SK-N-SH (cell line): Measurements from ENCODE around the gene DDX54. TPM values are rescaled to one million over a fixed set of nuclear protein-coding genes. Genes with fewer than 3 reads are reported as not detected.

Experiments
- CTCF ChIA-PET: fragments of 300-600, 350-600 bp; formaldehyde crosslinking; extraction: SDS; loops from one replicate; lab custom pipeline; 2021; lab: Yijun Ruan, JAX
- POLR2A ChIA-PET: fragments of 350-600 bp; sonication (Branson Sonifier 250); formaldehyde crosslinking; extraction: SDS; loops from one replicate; lab custom pipeline; 2020; ENCODE audit warnings: antibody characterized with exemption, inconsistent platforms; lab: Yijun Ruan, JAX
- DNase-seq: peaks from one replicate; pipeline ENCODE4 v3.0.0; 2012
- H2AFZ ChIP-seq: fragments of 200-600 bp; sonication (generic); 2 replicates; pipeline ENCODE4 v1.8.1; 2016; ENCODE audit warnings: antibody characterized with exemption, mild to moderate bottlenecking, low read depth
- H3F3A ChIP-seq: fragments of 200-600 bp; sonication (generic); replicated peaks from 2 replicates; pipeline ENCODE3; 2016; ENCODE audit warnings: antibody characterized with exemption, mild to moderate bottlenecking; ENCODE audit not compliant: insufficient read depth
- H3K27ac ChIP-seq, 2 experiments: fragments of 200-500 bp in 1 of 2; fragments of 200-600 bp in 1 of 2; sonication (Bioruptor generic) in 1 of 2; sonication (generic), shearing (Covaris generic) in 1 of 2; 2 replicates each; pipeline versions ENCODE4 v1.5.1 to v1.6.1; 2014 to 2016; ENCODE audit warnings: low read depth in 2 of 2, inconsistent platforms in 1 of 2, low read length in 1 of 2, mild to moderate bottlenecking in 1 of 2, mixed read lengths in 1 of 2
- H3K27me3 ChIP-seq: fragments of 200-600 bp; sonication (generic), shearing (Covaris generic); 2 replicates; pipeline ENCODE4 v1.6.1; 2016; ENCODE audit warnings: mixed run types; ENCODE audit not compliant: insufficient read depth
- H3K36me3 ChIP-seq, 2 experiments: fragments of 200-500 bp in 1 of 2; fragments of 200-600 bp in 1 of 2; sonication (Bioruptor generic) in 1 of 2; sonication (generic) in 1 of 2; replicated peaks in 1 of 2; 2 replicates each; pipeline versions ENCODE3 to v1.5.1; 2014 to 2016; ENCODE audit warnings: low read length in 1 of 2, mild to moderate bottlenecking in 1 of 2; ENCODE audit not compliant: insufficient read depth in 2 of 2, control insufficient read depth in 1 of 2
- H3K4me1 ChIP-seq, 2 experiments: fragments of 200-500 bp in 1 of 2; fragments of 200-600 bp in 1 of 2; sonication (Bioruptor generic) in 1 of 2; sonication (generic), shearing (Covaris generic) in 1 of 2; 2 replicates each; pipeline versions ENCODE4 v1.5.1 to v1.6.1; 2014 to 2016; ENCODE audit warnings: low read depth in 1 of 2, low read length in 1 of 2, mixed run types in 1 of 2; ENCODE audit not compliant: insufficient read depth in 2 of 2, control insufficient read depth in 1 of 2
- H3K4me2 ChIP-seq: fragments of 200-600 bp; sonication (generic), shearing (Covaris generic); 2 replicates; pipeline ENCODE4 v1.6.1; 2017; ENCODE audit warnings: mixed run types
- H3K4me3 ChIP-seq, 2 experiments: fragments of 200-500 bp in 1 of 2; fragments of 200-600 bp in 1 of 2; sonication (Bioruptor generic) in 1 of 2; sonication (generic), shearing (Covaris generic) in 1 of 2; 2 replicates each; pipeline versions ENCODE4 v1.5.1 to v1.8.1; 2014 to 2016; ENCODE audit warnings: low read depth in 2 of 2, inconsistent platforms in 1 of 2, low read length in 1 of 2, mild to moderate bottlenecking in 1 of 2, mixed read lengths in 1 of 2, moderate library complexity in 1 of 2
- H3K79me2 ChIP-seq: fragments of 200-600 bp; sonication (generic); 2 replicates; pipeline ENCODE4 v1.8.1; 2017; ENCODE audit warnings: mild to moderate bottlenecking; ENCODE audit not compliant: insufficient read depth
- H3K9ac ChIP-seq: fragments of 200-600 bp; sonication (generic); 2 replicates; pipeline ENCODE4 v1.6.1; 2017; ENCODE audit warnings: mixed run types
- H3K9me2 ChIP-seq: fragments of 200-600 bp; sonication (generic); 2 replicates; pipeline ENCODE4 v1.6.1; 2017; ENCODE audit warnings: mixed run types
- H3K9me3 ChIP-seq: fragments of 200-600 bp; sonication (generic); 2 replicates; pipeline ENCODE4 v1.6.1; 2017; ENCODE audit warnings: mixed run types, mild to moderate bottlenecking, moderate library complexity
- H4K20me1 ChIP-seq: fragments of 200-600 bp; sonication (generic); 2 replicates; pipeline ENCODE4 v1.6.1; 2017; ENCODE audit warnings: mild to moderate bottlenecking, mixed run types; ENCODE audit not compliant: insufficient read depth
- CHD2 ChIP-seq: fragments of 150-350 bp; IDR thresholded peaks from 2 replicates; pipeline ENCODE4 v1.6.1; 2018; ENCODE audit warnings: low read length; ENCODE audit not compliant: partially characterized antibody
- CTCF ChIP-seq: fragments of 200-600 bp; sonication (generic); IDR thresholded peaks from 2 replicates; pipeline ENCODE4 v1.6.1; 2017; ENCODE audit warnings: antibody characterized with exemption, mild to moderate bottlenecking, moderate library complexity
- EP300 ChIP-seq, 2 experiments: IDR thresholded peaks; 2 replicates each; pipeline versions ENCODE4 v1.4.0 to v1.6.1; 2012; ENCODE audit warnings: borderline replicate concordance in 1 of 2, low read depth in 1 of 2, low read length in 1 of 2
- FOSL2 ChIP-seq: IDR thresholded peaks from 2 replicates; pipeline ENCODE4 v1.4.0; 2012; ENCODE audit warnings: low read depth, mild to moderate bottlenecking, moderate library complexity, borderline replicate concordance
- FOXM1 ChIP-seq: IDR thresholded peaks from 2 replicates; pipeline ENCODE4 v1.4.0; 2012; ENCODE audit warnings: low read depth, mild to moderate bottlenecking
- GATA2 ChIP-seq: sonication (generic); formaldehyde crosslinking; IDR thresholded peaks from 2 replicates; pipeline ENCODE4 v1.5.0; 2020; ENCODE audit warnings: mild to moderate bottlenecking, missing genetic modification reagents
- MXI1 ChIP-seq: IDR thresholded peaks from 2 replicates; pipeline ENCODE4 v1.6.1; 2012; ENCODE audit warnings: mild to moderate bottlenecking, low read depth, low read length, improper control_type of control experiment
- NFIC ChIP-seq: IDR thresholded peaks from 2 replicates; pipeline ENCODE4 v1.4.0; 2012; ENCODE audit warnings: borderline replicate concordance
- NRF1 ChIP-seq: IDR thresholded peaks from 2 replicates; pipeline ENCODE4 v1.6.1; 2012; ENCODE audit warnings: low read depth, mild to moderate bottlenecking, low read length
- RCOR1 ChIP-seq: fragments of 150-350 bp; IDR thresholded peaks from 2 replicates; pipeline ENCODE4 v1.6.1; 2017; ENCODE audit warnings: antibody characterized with exemption, low read length
- REST ChIP-seq: IDR thresholded peaks from 2 replicates; pipeline ENCODE4 v1.6.1; 2012; ENCODE audit warnings: mild to moderate bottlenecking, low read depth, low read length, moderate library complexity
- SIN3A ChIP-seq: IDR thresholded peaks from 2 replicates; pipeline ENCODE4 v1.6.1; 2012; ENCODE audit warnings: low read depth, mild to moderate bottlenecking, low read length, moderate library complexity, borderline replicate concordance
- SMC3 ChIP-seq: IDR thresholded peaks from 2 replicates; pipeline ENCODE4 v1.6.1; 2012; ENCODE audit warnings: low read depth, low read length, improper control_type of control experiment
- USF1 ChIP-seq: IDR thresholded peaks from 2 replicates; pipeline ENCODE4 v1.4.0; 2012; ENCODE audit warnings: low read depth, borderline replicate concordance
- YY1 ChIP-seq: IDR thresholded peaks from 2 replicates; pipeline ENCODE4 v1.4.0; 2012; ENCODE audit warnings: low read depth, mild to moderate bottlenecking
- WGBS: methylation state at CpG from one replicate; pipeline ENCODE4 v1.1.6; 2017; ENCODE audit warnings: low lambda C conversion rate; 5-methylcytosine and 5-hydroxymethylcytosine counted together
- polyA plus RNA-seq, 3 experiments: library from polyadenylated mRNA; depleted of rRNA; stranded (reverse); fragments of >200 nt; gene quantifications; 2 replicates each; pipeline ENCODE4 v1.2.3, GENCODE V29; 2012

Gene DDX54
- polyA plus RNA-seq, 1 of the 3 experiments (the other 2 are of a cell fraction), result 69.9 TPM

GRCh38 chr12:113191227-113191626 is 5.9 kb upstream of the DDX54 start:
- no peak overlapping the region for H3K4me2 ChIP-seq
- H3K36me3 ChIP-seq, result peaks cover 12 to 18% of the 10 kb centered on the region in 2 experiments
- no peak overlapping the region for H3K9ac ChIP-seq
- H3K9me2 ChIP-seq, result no peaks in the 10 kb centered on the region
- H3K79me2 ChIP-seq, result peaks cover 26% of the 10 kb centered on the region; the same call in 1 of the 2 replicates
- DNase-seq, result no peak
- WGBS, result 89% methylated on average over 19 of the region's 19 CpGs
- no peaks in the 10 kb centered on the region for H3K27me3 ChIP-seq
- H2AFZ ChIP-seq, result no peak overlapping the region
- POLR2A ChIA-PET, result interaction anchor here (1.2 kb wide), 1 partner anchor 144 kb away, joined by 3 read pairs; the partner anchor contains the start of gene SLC8B1
- H3K9me3 ChIP-seq, result no peaks in the 10 kb centered on the region
- no peaks in the 10 kb centered on the region for H4K20me1 ChIP-seq
- H3K27ac ChIP-seq, result peak overlapping the region in 1 of 2 experiments; percentile 7; a peak in 1 of 4 replicates
- CTCF ChIA-PET, result interaction anchor here (0.6 kb wide), 1 partner anchor 30 kb away, joined by 3 read pairs; no protein-coding TSS in a partner anchor
- no peak for TF ChIP-seq EP300 (IDR thresholded peaks at IDR 0.05; ENCODE audit: borderline replicate concordance in 1 of 2, low read depth in 1 of 2, low read length in 1 of 2)
- TF ChIP-seq USF1, result no peak
- no peak for TF ChIP-seq SMC3
- no peak for TF ChIP-seq FOSL2
- no peak for TF ChIP-seq NFIC
- TF ChIP-seq YY1, result no peak
- TF ChIP-seq GATA2, result no peak
- TF ChIP-seq RCOR1, result no peak
- TF ChIP-seq NRF1, result no peak
- TF ChIP-seq MXI1, result no peak
- no peak for TF ChIP-seq REST
- TF ChIP-seq CHD2, result no peak
- no peak for TF ChIP-seq SIN3A
- no peak for TF ChIP-seq CTCF
- TF ChIP-seq FOXM1, result no peak
- peaks cover 17 to 32% of the 10 kb centered on the region in 2 experiments; a peak in 3 of 4 replicates for H3K4me1 ChIP-seq
- H3K4me3 ChIP-seq, result no peak overlapping the region
- peaks cover 28% of the 10 kb centered on the region for H3F3A ChIP-seq
